Vagina (tissue), 2 donors: Measurements from ENCODE around the gene MUCL3.

Source experiments
- POLR2A ChIP-seq, 2 donors: fragments of 450-650 bp; IDR thresholded peaks; one replicate each; pipeline ENCODE4 v1.6.1; 2017; ENCODE audit warnings: antibody characterized with exemption in 2 of 2, mild to moderate bottlenecking in 2 of 2, moderate library complexity in 2 of 2
- TF ChIP-seq, protein P1 (sequence below), 3 experiments: fragments of 450-650 bp in 2 of 3; fragments of 200-600 bp in 1 of 3; sonication (generic) in 1 of 3; IDR thresholded peaks; one replicate each; pipeline ENCODE4 v1.5.1; 2017 to 2019; ENCODE audit warnings: antibody characterized with exemption in 3 of 3, mild to moderate bottlenecking in 2 of 3, moderate library complexity in 2 of 3

DNA sequence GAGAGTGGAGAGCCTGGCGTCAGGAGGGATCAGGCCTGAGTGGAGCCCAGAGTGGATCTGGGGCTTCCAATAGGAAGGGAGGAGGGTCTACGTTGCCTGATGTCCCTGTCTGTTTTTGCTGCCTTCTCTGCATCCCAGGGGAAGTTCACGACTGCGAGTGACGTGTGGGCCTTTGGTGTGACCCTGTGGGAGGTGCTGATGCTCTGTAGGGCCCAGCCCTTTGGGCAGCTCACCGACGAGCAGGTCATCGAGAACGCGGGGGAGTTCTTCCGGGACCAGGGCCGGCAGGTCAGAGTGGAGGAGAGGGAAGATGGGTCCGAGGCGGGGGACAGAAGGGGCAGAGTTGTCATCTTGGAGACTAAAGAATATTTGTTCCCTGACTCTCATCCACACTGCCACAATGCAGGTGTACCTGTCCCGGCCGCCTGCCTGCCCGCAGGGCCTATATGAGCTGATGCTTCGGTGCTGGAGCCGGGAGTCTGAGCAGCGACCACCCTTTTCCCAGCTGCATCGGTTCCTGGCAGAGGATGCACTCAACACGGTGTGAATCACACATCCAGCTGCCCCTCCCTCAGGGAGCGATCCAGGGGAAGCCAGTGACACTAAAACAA, 41.9 kb upstream of the MUCL3 start:
- no peak for TF ChIP-seq POLR2A (IDR thresholded peaks at IDR 0.05)
- TF ChIP-seq, protein P1, sequence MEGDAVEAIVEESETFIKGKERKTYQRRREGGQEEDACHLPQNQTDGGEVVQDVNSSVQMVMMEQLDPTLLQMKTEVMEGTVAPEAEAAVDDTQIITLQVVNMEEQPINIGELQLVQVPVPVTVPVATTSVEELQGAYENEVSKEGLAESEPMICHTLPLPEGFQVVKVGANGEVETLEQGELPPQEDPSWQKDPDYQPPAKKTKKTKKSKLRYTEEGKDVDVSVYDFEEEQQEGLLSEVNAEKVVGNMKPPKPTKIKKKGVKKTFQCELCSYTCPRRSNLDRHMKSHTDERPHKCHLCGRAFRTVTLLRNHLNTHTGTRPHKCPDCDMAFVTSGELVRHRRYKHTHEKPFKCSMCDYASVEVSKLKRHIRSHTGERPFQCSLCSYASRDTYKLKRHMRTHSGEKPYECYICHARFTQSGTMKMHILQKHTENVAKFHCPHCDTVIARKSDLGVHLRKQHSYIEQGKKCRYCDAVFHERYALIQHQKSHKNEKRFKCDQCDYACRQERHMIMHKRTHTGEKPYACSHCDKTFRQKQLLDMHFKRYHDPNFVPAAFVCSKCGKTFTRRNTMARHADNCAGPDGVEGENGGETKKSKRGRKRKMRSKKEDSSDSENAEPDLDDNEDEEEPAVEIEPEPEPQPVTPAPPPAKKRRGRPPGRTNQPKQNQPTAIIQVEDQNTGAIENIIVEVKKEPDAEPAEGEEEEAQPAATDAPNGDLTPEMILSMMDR (IDR thresholded peaks at IDR 0.05) = no peak
